Epithelial cell of proximal tubule (primary cell): ENCODE data around the gene SEC16B. TPM values are rescaled to one million over a fixed set of nuclear protein-coding genes. Genes with fewer than 3 reads are reported as not detected.
"Not testable (repeated sequence)": the region's sequence is repeated elsewhere in the genome, so short reads cannot be mapped to it uniquely, and the experiment has no call there.

ENCODE experiments used
- DNase-seq: peaks from one replicate; pipeline ENCODE4 v3.0.0-alpha.2; 2011; ENCODE audit warnings: low read depth
- H3K4me3 ChIP-seq: 2 replicates; pipeline ENCODE4 v1.5.1; 2011; ENCODE audit warnings: low read depth, mild to moderate bottlenecking, low read length
- total RNA-seq: library from RNA; depleted of rRNA; stranded (reverse); fragments of >200 nt; gene quantifications from 2 replicates; pipeline ENCODE4 v1.2.3, GENCODE V29; 2015
- TF ChIP-seq, protein P1 (sequence below): conservative IDR thresholded peaks from 2 replicates; pipeline ENCODE4 v1.5.1; 2012; ENCODE audit warnings: low read depth, mild to moderate bottlenecking, low read length

SEC16B gene
- total RNA-seq, 1 donor from 2014 or later: 0.17 TPM

- no peak overlapping the region for H3K4me3 ChIP-seq
- no peak for DNase-seq
- TF ChIP-seq, protein P1, sequence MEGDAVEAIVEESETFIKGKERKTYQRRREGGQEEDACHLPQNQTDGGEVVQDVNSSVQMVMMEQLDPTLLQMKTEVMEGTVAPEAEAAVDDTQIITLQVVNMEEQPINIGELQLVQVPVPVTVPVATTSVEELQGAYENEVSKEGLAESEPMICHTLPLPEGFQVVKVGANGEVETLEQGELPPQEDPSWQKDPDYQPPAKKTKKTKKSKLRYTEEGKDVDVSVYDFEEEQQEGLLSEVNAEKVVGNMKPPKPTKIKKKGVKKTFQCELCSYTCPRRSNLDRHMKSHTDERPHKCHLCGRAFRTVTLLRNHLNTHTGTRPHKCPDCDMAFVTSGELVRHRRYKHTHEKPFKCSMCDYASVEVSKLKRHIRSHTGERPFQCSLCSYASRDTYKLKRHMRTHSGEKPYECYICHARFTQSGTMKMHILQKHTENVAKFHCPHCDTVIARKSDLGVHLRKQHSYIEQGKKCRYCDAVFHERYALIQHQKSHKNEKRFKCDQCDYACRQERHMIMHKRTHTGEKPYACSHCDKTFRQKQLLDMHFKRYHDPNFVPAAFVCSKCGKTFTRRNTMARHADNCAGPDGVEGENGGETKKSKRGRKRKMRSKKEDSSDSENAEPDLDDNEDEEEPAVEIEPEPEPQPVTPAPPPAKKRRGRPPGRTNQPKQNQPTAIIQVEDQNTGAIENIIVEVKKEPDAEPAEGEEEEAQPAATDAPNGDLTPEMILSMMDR: no peak
These were observed 25.5 kb upstream of the SEC16B start for GRCh38 chr1:177995369-177995768.

GRCh38 chr1:177986281-177986680, 16.4 kb upstream of the SEC16B start:
- not testable (repeated sequence) for DNase-seq, H3K4me3 ChIP-seq

- no peak for DNase-seq
- no peak overlapping the region for H3K4me3 ChIP-seq
- TF ChIP-seq, protein P1: no peak
These were observed 14.9 kb upstream of the SEC16B start for GRCh38 chr1:177984761-177985160.

DNA sequence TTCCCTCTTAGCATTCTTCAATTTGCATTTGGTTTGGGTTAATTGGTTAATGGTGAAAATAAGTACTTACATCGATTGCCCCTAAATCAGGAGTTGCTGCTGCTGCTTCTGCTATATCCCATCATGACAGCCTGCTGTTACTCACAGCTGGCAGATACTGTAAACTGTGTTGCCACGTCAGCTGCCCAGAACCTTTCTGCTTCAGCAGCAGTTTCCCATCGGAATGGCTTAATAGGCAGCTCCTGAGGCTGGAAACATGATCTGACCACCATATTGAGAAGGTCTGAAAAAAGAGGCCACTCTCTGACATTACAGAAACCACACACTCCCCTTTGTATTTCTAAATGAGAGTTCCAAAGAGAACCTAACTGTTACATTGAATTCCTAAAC, 14.3 kb upstream of the SEC16B start:
- no peak overlapping the region for H3K4me3 ChIP-seq
- TF ChIP-seq, protein P1: no peak
- DNase-seq: peak; percentile 54

- H3K4me3 ChIP-seq: no peak overlapping the region
- TF ChIP-seq, protein P1: no peak
- DNase-seq: no peak
These were observed 13.8 kb upstream of the SEC16B start for GRCh38 chr1:177983482-177984135.

- DNase-seq: no peak
- TF ChIP-seq, protein P1: no peak
- H3K4me3 ChIP-seq: no peak overlapping the region
These were observed 13.2 kb upstream of the SEC16B start for GRCh38 chr1:177983077-177983476.

DNA sequence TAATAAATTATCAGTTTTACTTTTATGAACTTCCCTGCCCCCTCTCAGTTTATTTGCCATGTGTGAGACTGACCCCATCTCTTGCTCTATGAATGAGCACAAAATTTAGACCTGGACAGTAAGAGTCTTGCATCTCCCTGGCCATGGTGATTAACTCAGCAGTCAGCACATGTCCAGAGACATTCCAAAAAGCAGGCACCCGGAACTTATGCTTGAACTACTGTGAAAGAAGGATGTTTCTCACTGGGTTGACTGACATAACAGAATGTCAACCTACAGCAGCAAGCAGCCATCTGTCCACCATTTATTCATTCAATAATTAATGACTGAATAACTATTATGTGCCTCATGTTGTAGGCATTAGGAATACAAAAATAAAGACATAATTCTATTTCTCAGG, 11.3 kb upstream of the SEC16B start:
- TF ChIP-seq, protein P1: no peak
- DNase-seq: peak; percentile 54
- H3K4me3 ChIP-seq: no peak overlapping the region
